ENCODE data around the gene TDRD1.

Gene TDRD1

GRCh38 chr10:114278140-114278883 is 99.2 kb downstream of the TDRD1 start:
- no peak overlapping the region for H3K4me3 ChIP-seq (ENCODE audit: control insufficient read depth, low read depth, low read length)
- TF ChIP-seq, protein P1, sequence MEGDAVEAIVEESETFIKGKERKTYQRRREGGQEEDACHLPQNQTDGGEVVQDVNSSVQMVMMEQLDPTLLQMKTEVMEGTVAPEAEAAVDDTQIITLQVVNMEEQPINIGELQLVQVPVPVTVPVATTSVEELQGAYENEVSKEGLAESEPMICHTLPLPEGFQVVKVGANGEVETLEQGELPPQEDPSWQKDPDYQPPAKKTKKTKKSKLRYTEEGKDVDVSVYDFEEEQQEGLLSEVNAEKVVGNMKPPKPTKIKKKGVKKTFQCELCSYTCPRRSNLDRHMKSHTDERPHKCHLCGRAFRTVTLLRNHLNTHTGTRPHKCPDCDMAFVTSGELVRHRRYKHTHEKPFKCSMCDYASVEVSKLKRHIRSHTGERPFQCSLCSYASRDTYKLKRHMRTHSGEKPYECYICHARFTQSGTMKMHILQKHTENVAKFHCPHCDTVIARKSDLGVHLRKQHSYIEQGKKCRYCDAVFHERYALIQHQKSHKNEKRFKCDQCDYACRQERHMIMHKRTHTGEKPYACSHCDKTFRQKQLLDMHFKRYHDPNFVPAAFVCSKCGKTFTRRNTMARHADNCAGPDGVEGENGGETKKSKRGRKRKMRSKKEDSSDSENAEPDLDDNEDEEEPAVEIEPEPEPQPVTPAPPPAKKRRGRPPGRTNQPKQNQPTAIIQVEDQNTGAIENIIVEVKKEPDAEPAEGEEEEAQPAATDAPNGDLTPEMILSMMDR (IDR thresholded peaks at IDR 0.05; ENCODE audit: control insufficient read depth, insufficient read depth, low read depth, low read length, missing control alignments) = no peak

GRCh38 chr10:114278884-114279191 is 99.7 kb downstream of the TDRD1 start:
- H3K4me3 ChIP-seq (ENCODE audit: control insufficient read depth, low read depth, low read length) = no peak overlapping the region
- TF ChIP-seq, protein P1 (IDR thresholded peaks at IDR 0.05; ENCODE audit: control insufficient read depth, insufficient read depth, low read depth, low read length, missing control alignments) = no peak
- DNase-seq (ENCODE audit: low read depth) = no peak

More at GRCh38 chr10:114278140-114278883, 99.2 kb downstream of the TDRD1 start:
- no peak for DNase-seq (ENCODE audit: low read depth)

DNA sequence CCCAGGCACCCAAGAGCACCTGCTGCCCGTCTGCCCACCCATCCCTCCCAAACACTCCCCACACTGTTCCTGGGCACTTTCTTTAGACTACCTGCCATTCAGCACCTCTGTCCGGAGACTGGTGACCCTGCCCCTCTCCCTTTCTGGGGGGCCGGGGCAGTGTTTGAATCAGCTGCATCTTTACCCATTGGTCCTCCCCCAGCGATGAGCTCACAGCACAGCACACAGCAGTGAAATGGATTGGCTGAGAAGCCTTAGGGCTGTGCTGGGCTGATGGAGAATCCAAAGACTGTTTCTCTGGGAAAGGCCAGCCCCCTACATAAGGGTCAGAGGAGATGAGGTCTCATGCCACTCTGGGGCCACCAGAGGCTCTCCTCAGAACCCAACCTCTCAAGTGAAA is 100.1 kb downstream of the TDRD1 start:
- DNase-seq (ENCODE audit: low read depth) = no peak
- H3K4me3 ChIP-seq (ENCODE audit: control insufficient read depth, low read depth, low read length) = no peak overlapping the region
- TF ChIP-seq, protein P1 (IDR thresholded peaks at IDR 0.05; ENCODE audit: control insufficient read depth, insufficient read depth, low read depth, low read length, missing control alignments) = no peak

GRCh38 chr10:114279901-114280644 is 100.9 kb downstream of the TDRD1 start:
- TF ChIP-seq, protein P1 (IDR thresholded peaks at IDR 0.05; ENCODE audit: control insufficient read depth, insufficient read depth, low read depth, low read length, missing control alignments) = no peak
- H3K4me3 ChIP-seq (ENCODE audit: control insufficient read depth, low read depth, low read length) = no peak overlapping the region
- no peak for DNase-seq (ENCODE audit: low read depth)

- DNase-seq (ENCODE audit: low read depth) = no peak
- no peak overlapping the region for H3K4me3 ChIP-seq (ENCODE audit: control insufficient read depth, low read depth, low read length)
- TF ChIP-seq, protein P1 (IDR thresholded peaks at IDR 0.05; ENCODE audit: control insufficient read depth, insufficient read depth, low read depth, low read length, missing control alignments) = no peak
Observed at GRCh38 chr10:114281006-114281405, 101.9 kb downstream of the TDRD1 start.

DNA sequence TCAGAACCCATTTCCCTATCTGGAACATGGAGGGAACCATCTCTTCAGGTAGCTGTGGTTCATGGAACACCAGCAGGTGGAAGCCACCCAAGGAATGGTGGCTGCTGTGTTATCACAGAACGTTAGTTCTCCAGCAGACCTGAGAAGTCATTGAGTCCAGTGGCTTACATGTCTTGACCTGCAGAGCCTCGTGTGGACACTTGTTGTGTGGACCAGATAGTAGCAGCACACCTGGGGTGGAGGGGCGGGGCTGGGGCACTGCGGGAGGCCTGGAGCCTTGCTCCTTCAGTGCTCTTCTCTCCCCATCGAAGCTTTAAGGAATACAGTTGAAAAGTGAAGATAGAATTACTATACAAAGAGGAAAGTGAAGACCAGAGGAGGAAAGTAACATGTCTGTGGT is 102.3 kb downstream of the TDRD1 start:
- no peak for DNase-seq (ENCODE audit: low read depth)
- TF ChIP-seq, protein P1 (IDR thresholded peaks at IDR 0.05; ENCODE audit: control insufficient read depth, insufficient read depth, low read depth, low read length, missing control alignments) = no peak
- no peak overlapping the region for H3K4me3 ChIP-seq (ENCODE audit: control insufficient read depth, low read depth, low read length)

All from AG09309 (cell line).